MG63 (cell line): ENCODE measurements around the gene KPNB1. TPM values are rescaled to one million over a fixed set of nuclear protein-coding genes. Genes with fewer than 3 reads are reported as not detected.

Source experiments
- DNase-seq: peaks from one replicate; pipeline ENCODE4 v3.0.0-alpha.2; 2020
- H3K27me3 ChIP-seq: fragments of 250-450 bp; sonication (Bioruptor Pico); 2 replicates; pipeline ENCODE4 v1.5.1; 2020; ENCODE audit warnings: mild to moderate bottlenecking, moderate library complexity
- H3K36me3 ChIP-seq: fragments of 250-450 bp; sonication (Bioruptor Pico); 2 replicates; pipeline ENCODE4 v1.5.1; 2020; ENCODE audit warnings: mild to moderate bottlenecking, moderate library complexity
- H3K4me3 ChIP-seq: fragments of 250-450 bp; sonication (Bioruptor Pico); 2 replicates; pipeline ENCODE4 v1.5.1; 2020; ENCODE audit warnings: mild to moderate bottlenecking, moderate library complexity
- H3K9me3 ChIP-seq: fragments of 250-450 bp; sonication (Bioruptor Pico); 2 replicates; pipeline ENCODE4 v1.5.1; 2020; ENCODE audit warnings: mild to moderate bottlenecking, moderate library complexity
- total RNA-seq: library from RNA; depleted of rRNA; stranded (reverse); fragments of >200 nt; shearing (Covaris generic); gene quantifications from 2 replicates; pipeline ENCODE4 v1.2.3, GENCODE V29; 2014; ENCODE audit warnings: low replicate concordance

Gene KPNB1
- total RNA-seq, 1 experiment from 2014 or later = 291 TPM

- Histone ChIP-seq H3K27me3 (no peaks in the 10 kb centered on the region), H3K4me3 (no peak overlapping the region), H3K36me3 (peaks cover 4% of the 10 kb centered on the region), H3K9me3 (no peaks in the 10 kb centered on the region)
- no peak for DNase-seq
Observed at GRCh38 chr17:47699536-47699840, 49.8 kb downstream of the KPNB1 start.

DNA sequence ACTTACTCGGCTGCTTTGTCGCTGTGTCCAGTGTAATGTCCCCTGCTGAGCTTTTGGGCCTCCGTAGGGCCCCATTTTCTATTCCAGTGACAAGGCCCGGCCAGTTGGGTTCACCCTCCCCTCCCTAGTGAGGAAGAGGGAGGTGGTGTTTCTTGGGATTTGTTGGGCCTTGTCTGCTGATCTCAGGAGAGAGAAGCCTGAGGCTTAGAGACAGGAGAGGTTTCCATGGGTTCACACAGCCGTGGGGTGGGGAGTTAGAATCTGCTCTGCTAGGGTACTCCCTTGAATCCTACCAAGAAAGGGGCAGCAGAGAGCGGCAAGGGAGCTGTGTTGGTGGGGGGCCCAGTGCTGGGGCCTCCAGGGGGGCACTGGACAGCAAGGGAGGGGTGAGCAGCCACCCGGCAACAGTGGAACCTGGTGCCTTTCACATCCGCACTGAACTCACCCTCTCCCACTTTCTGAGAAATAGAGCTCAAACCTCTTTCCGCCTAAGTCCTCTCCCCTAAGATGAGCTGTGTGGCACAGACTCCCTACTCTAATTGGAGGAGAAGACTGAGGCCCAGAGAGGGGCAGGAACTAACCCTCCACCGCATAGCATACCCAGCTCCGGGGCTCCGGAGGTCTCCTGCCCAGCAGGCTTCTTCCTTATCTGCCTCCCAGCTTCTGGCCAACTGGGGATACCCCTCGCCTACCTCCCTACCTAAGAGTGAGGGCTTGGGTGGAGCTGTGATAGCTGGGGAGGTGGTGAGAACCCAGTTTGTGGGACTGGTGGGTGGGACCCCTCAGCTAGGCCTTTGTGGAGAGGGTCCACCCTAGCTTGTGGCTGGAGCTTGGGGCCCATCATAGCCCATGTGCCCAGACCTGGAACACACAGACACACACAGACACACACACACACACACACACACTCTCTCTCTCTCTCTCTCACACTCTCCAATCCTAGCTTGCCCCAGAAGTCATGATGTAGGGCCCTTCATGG is 51.0 kb downstream of the KPNB1 start:
- no peak for DNase-seq
- Histone ChIP-seq H3K36me3 (peaks cover 4% of the 10 kb centered on the region), H3K4me3 (no peak overlapping the region), H3K27me3 (no peaks in the 10 kb centered on the region), H3K9me3 (no peaks in the 10 kb centered on the region)

DNA sequence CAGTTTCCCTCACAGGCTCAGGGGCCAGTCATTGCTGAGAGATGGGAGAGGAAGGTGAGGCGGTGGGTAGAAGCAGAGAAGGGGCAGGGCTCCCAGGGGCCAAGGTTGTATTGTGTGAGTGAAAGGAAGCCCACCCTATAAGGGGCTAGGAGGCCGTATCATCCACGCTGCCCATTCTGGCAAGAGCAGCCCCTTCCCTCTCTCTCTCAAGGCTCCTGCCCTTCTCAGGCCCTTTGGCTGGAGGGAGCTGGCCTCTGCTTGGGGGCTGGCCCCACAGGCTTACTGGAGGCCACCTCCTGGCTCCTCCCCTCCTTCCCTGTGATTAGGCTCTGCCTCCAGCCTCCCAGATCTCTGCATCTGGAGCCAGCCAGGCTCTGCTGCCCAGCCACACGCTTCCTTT is 51.9 kb downstream of the KPNB1 start:
- no peaks in the 10 kb centered on the region for H3K27me3 ChIP-seq
- no peaks in the 10 kb centered on the region for H3K9me3 ChIP-seq
- H3K36me3 ChIP-seq = peaks cover 4% of the 10 kb centered on the region
- H3K4me3 ChIP-seq = no peak overlapping the region
- DNase-seq = no peak

GRCh38 chr17:47702391-47702995 is 52.8 kb downstream of the KPNB1 start:
- Histone ChIP-seq H3K4me3 (no peak overlapping the region), H3K9me3 (no peaks in the 10 kb centered on the region)
- no peak for DNase-seq

GRCh38 chr17:47703191-47703591 is 53.5 kb downstream of the KPNB1 start:
- H3K36me3 ChIP-seq = peaks cover 4% of the 10 kb centered on the region
- no peak for DNase-seq
- H3K27me3 ChIP-seq = no peaks in the 10 kb centered on the region
- no peaks in the 10 kb centered on the region for H3K9me3 ChIP-seq
- H3K4me3 ChIP-seq = no peak overlapping the region

More at GRCh38 chr17:47702391-47702995, 52.8 kb downstream of the KPNB1 start:
- peaks cover 4% of the 10 kb centered on the region for H3K36me3 ChIP-seq
- no peaks in the 10 kb centered on the region for H3K27me3 ChIP-seq

- no peak for DNase-seq
- no peaks in the 10 kb centered on the region for H3K9me3 ChIP-seq
- no peaks in the 10 kb centered on the region for H3K27me3 ChIP-seq
- peaks cover 4% of the 10 kb centered on the region for H3K36me3 ChIP-seq
- no peak overlapping the region for H3K4me3 ChIP-seq
Observed at GRCh38 chr17:47703671-47704070, 54.0 kb downstream of the KPNB1 start.

DNA sequence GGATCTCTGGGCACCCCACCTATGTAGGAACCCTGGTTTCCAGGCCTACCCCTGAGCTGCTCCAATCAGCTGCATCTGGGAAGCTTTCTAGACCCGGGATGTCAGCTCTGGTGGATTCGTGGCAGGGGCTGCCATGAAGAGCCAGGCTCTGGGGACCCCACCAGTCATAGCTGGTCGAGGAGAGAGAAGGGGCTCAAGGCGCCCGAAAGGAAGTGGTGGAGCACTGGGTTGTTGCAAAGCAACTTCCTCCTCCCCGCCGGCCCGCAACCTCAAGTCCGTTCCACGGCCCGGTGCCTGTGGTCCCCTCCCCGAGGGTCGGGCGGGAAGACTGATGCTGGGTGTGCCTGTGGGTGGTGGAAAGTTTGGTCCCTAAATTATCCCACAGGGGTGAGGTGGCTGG is 54.4 kb downstream of the KPNB1 start:
- Histone ChIP-seq H3K9me3 (no peaks in the 10 kb centered on the region), H3K36me3 (peaks cover 1% of the 10 kb centered on the region), H3K4me3 (no peak overlapping the region), H3K27me3 (no peaks in the 10 kb centered on the region)
- DNase-seq = no peak

DNA sequence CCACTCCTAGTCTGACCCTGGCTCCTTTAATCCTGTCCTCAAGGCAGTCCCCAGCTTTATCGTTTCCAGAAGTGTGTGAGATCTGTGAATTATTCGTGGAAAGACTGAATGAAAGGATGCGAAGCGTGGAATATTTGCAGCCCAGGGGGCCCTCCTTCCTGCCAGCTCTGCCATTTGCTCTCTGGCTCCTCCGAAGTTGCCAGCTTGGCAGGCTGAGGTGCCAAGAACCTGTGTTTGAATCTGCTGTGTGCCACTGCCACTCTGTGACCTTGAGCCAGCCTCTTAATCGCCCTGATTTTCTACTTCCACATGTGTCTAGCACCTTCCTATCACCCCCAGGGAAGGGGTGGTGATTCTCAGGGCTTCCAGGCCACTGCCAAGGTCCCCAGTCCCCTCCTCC is 55.0 kb downstream of the KPNB1 start:
- no peaks in the 10 kb centered on the region for H3K27me3 ChIP-seq
- no peaks in the 10 kb centered on the region for H3K9me3 ChIP-seq
- H3K4me3 ChIP-seq = no peak overlapping the region
- H3K36me3 ChIP-seq = no peaks in the 10 kb centered on the region
- no peak for DNase-seq

DNA sequence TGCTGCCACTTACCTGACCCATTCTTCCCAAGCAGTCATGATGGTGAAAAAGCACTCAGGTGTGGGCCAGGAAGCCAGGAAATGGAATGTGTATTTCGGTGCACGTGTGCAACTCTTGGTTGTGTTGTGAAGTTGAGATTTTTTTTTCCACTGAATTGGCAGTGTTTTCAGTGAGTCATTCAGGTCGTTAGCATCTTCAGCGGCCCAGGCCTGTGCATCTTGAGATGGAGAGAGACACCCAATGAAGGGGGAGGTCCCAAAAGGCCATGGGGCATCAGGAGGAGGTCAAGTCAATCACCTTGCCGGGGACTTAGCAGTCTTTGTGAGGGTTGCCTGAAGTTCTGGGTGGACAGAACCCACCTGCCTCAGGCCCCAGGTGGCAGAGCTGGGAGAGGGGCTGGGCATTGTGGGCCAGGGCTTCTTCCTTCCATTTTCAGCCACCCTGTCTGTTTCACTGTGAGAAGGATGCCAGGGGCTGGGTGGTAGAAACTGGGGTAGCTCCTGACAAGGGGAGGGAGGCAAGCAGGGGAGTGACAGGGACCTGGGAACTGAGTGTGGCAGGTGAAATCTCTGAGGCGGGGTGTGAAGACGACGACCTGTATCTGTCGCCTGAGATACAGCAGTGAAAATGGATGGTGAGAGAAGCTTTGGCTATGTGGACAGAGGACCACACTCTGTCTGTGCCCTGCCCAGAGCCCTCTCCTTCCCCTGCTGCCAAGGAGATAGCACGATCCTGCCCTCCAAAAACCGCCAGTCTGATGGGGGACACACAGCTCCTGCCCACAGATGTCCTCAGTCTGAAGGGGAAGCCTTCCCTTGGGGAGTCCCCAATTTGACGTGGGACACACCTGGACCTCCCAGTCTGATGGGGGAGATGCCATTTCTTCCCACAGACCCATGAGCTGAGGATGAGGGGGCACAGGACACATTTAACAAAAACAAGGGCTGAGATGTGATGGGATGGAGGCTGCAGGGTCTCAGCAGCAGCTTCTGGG is 56.1 kb downstream of the KPNB1 start:
- Histone ChIP-seq H3K27me3 (no peaks in the 10 kb centered on the region), H3K4me3 (no peak overlapping the region), H3K9me3 (no peaks in the 10 kb centered on the region), H3K36me3 (no peaks in the 10 kb centered on the region)
- DNase-seq = no peak

DNA sequence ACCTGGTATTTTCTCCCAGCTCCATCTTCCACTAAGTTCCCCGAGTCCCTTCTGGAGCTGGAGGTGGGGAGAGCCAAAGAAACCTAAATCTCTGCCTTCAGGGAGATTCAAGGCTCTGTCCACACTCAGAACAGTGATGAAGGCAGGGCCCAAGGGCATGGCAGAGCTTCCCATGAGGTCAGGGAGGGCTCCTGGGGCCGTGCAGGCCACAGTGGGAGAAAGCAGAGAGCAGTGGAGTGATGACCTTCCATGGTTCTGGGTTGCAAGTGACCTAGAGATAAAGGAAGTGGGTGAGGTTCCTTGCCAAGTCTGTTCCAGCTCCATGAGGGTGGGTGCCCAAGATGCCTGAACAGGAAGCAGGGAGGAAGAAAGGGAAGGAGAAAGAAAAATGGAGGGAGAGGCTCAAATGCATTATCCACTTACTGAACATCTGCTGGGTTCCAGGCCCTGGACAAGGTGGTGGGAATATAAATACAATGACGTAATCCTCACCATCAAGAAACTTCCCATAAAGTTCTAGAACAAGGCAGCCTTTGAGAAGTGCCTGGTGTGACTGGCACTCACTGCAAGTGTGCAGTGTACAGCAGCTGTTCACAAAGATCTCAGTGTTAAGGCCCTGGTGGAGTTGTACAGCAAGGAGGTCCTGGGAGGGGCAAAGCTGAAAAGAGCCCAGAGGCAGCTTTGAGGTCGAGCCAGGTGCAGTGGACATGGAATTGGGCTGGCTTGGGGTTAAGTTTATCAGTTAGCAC is 57.5 kb downstream of the KPNB1 start:
- H3K9me3 ChIP-seq = no peaks in the 10 kb centered on the region
- no peak overlapping the region for H3K4me3 ChIP-seq
- no peak for DNase-seq
- H3K27me3 ChIP-seq = no peaks in the 10 kb centered on the region
- H3K36me3 ChIP-seq = no peaks in the 10 kb centered on the region

GRCh38 chr17:47707884-47708283 is 58.2 kb downstream of the KPNB1 start:
- H3K36me3 ChIP-seq = no peaks in the 10 kb centered on the region
- no peaks in the 10 kb centered on the region; the same call in 1 of the 2 replicates for H3K27me3 ChIP-seq
- no peak overlapping the region for H3K4me3 ChIP-seq
- DNase-seq = no peak
- no peaks in the 10 kb centered on the region for H3K9me3 ChIP-seq

GRCh38 chr17:47708312-47708863 is 58.7 kb downstream of the KPNB1 start:
- Histone ChIP-seq H3K36me3 (no peaks in the 10 kb centered on the region), H3K27me3 (peaks cover 5% of the 10 kb centered on the region), H3K9me3 (no peaks in the 10 kb centered on the region), H3K4me3 (no peak overlapping the region)
- no peak for DNase-seq

DNA sequence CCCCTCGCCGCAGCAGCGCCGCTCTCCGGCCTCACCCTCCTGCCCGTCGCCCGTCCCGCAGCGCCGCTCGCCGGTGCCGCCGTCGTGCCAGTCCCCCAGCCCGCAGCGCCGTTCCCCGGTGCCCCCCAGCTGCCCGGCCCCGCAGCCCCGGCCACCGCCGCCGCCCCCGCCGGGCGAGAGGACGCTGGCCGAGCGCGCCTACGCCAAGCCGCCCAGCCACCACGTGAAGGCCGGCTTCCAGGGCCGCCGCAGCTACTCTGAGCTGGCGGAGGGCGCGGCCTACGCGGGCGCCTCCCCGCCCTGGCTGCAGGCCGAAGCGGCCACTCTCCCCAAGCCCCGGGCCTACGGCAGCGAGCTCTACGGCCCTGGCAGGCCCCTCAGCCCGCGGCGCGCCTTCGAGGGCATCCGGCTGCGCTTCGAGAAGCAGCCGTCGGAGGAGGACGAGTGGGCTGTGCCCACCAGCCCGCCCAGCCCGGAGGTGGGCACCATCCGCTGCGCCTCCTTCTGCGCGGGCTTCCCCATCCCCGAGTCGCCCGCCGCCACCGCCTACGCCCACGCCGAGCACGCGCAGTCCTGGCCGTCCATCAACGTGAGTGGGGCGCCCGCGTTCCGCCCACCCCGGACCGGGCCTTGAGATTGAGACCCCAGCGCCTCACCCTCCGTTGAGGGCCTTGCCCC is 59.3 kb downstream of the KPNB1 start:
- Histone ChIP-seq H3K36me3 (no peaks in the 10 kb centered on the region), H3K4me3 (no peak overlapping the region), H3K27me3 (peaks cover 6% of the 10 kb centered on the region), H3K9me3 (no peaks in the 10 kb centered on the region)
- DNase-seq = no peak

DNA sequence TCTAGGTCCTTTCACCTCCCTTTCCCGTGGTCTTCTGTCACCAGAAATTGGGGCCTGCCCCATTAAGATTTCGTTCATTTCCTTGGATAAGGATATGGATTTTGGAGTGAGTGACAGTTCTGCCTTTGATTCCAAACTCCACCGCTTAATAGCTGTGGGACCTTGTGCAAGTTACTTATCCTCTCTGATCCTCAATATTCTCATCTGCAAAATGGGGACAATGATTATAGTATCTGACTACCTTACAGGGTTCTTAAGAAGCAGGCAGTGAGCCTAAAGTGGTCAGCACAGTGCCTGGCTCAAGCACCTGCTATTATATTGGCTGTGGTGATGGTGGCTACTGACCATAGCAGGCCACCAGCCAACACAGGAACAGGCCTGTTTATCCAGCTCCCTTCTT is 59.9 kb downstream of the KPNB1 start:
- Histone ChIP-seq H3K9me3 (no peaks in the 10 kb centered on the region), H3K36me3 (no peaks in the 10 kb centered on the region), H3K4me3 (no peak overlapping the region), H3K27me3 (peaks cover 7% of the 10 kb centered on the region)
- DNase-seq = no peak

- no peak for DNase-seq
Observed at GRCh38 chr17:47711366-47712099, 61.8 kb downstream of the KPNB1 start.

More at GRCh38 chr17:47711366-47712099, 61.8 kb downstream of the KPNB1 start:
- no peak overlapping the region for H3K4me3 ChIP-seq
- no peaks in the 10 kb centered on the region for H3K36me3 ChIP-seq
- H3K9me3 ChIP-seq = no peaks in the 10 kb centered on the region
- peaks cover 7% of the 10 kb centered on the region for H3K27me3 ChIP-seq
